ENCODE data around the gene ACTMAP.
"Not testable (repeated sequence)": the region's sequence is repeated elsewhere in the genome, so short reads cannot be mapped to it uniquely, and the experiment has no call there.

Gene ACTMAP

GRCh38 chr19:40775632-40776022 lies 25.4 kb upstream of the ACTMAP start:
- DNase-seq, result no peak

- no peak for DNase-seq
These were observed 24.8 kb upstream of the ACTMAP start, which contains the start of gene MIA for GRCh38 chr19:40774916-40775631. Gene MIA, plus strand, starts transcription at chr19:40775521. Its CDS starts 22 bp downstream, at chr19:40775543.

- DNase-seq, result peak; percentile 30
These were observed 21.0 kb upstream of the ACTMAP start for GRCh38 chr19:40771101-40771862.

- DNase-seq, result no peak
These were observed 18.6 kb upstream of the ACTMAP start for GRCh38 chr19:40768869-40769268.

- DNase-seq, result not testable (repeated sequence)
These were observed 16.1 kb upstream of the ACTMAP start for GRCh38 chr19:40766385-40766784.

GRCh38 chr19:40763963-40764362 lies 13.7 kb upstream of the ACTMAP start:
- no peak for DNase-seq

GRCh38 chr19:40763526-40763925 lies 13.2 kb upstream of the ACTMAP start:
- DNase-seq, result no peak

GRCh38 chr19:40762754-40763470 lies 12.6 kb upstream of the ACTMAP start:
- no peak for DNase-seq

- no peak for DNase-seq
These were observed 9.1 kb upstream of the ACTMAP start for GRCh38 chr19:40759352-40759751.

- no peak for DNase-seq
These were observed 8.2 kb upstream of the ACTMAP start for GRCh38 chr19:40758491-40758890.

GRCh38 chr19:40756502-40757110 lies 6.3 kb upstream of the ACTMAP start:
- no peak for DNase-seq

GRCh38 chr19:40755791-40756190 lies 5.5 kb upstream of the ACTMAP start:
- no peak for DNase-seq

GRCh38 chr19:40755248-40755624 lies 5.0 kb upstream of the ACTMAP start:
- DNase-seq, result no peak

GRCh38 chr19:40754611-40755247 lies 4.5 kb upstream of the ACTMAP start:
- no peak for DNase-seq

GRCh38 chr19:40752257-40752781 lies 2.0 kb upstream of the ACTMAP start:
- no peak for DNase-seq

GRCh38 chr19:40750874-40751537 lies 729 bp upstream of the ACTMAP start, which contains the start of gene SNRPA:
Gene SNRPA, plus strand, starts transcription at chr19:40751203. Its CDS starts 206 bp downstream, at chr19:40751409.
- DNase-seq, result peak; percentile 100

- no peak for DNase-seq
These were observed 2.7 kb downstream of the ACTMAP start for GRCh38 chr19:40747536-40747935.

GRCh38 chr19:40745402-40745780 lies 4.9 kb downstream of the ACTMAP start:
- DNase-seq, result no peak

- DNase-seq, result no peak
These were observed 5.5 kb downstream of the ACTMAP start for GRCh38 chr19:40744554-40745401.

- no peak for DNase-seq
These were observed 6.4 kb downstream of the ACTMAP start for GRCh38 chr19:40743926-40744325.

- no peak for DNase-seq
These were observed 7.4 kb downstream of the ACTMAP start for GRCh38 chr19:40742886-40743285.
